HG02973 (cell line): ENCODE measurements around the gene IQCH.

ENCODE experiments used
- ATAC-seq: cut with Tn5 transposase; IDR thresholded peaks from one replicate; pipeline ENCODE4 v1.9.1; 2021; ENCODE audit warnings: moderate library complexity; ENCODE audit not compliant: unreplicated experiment

Gene IQCH

DNA sequence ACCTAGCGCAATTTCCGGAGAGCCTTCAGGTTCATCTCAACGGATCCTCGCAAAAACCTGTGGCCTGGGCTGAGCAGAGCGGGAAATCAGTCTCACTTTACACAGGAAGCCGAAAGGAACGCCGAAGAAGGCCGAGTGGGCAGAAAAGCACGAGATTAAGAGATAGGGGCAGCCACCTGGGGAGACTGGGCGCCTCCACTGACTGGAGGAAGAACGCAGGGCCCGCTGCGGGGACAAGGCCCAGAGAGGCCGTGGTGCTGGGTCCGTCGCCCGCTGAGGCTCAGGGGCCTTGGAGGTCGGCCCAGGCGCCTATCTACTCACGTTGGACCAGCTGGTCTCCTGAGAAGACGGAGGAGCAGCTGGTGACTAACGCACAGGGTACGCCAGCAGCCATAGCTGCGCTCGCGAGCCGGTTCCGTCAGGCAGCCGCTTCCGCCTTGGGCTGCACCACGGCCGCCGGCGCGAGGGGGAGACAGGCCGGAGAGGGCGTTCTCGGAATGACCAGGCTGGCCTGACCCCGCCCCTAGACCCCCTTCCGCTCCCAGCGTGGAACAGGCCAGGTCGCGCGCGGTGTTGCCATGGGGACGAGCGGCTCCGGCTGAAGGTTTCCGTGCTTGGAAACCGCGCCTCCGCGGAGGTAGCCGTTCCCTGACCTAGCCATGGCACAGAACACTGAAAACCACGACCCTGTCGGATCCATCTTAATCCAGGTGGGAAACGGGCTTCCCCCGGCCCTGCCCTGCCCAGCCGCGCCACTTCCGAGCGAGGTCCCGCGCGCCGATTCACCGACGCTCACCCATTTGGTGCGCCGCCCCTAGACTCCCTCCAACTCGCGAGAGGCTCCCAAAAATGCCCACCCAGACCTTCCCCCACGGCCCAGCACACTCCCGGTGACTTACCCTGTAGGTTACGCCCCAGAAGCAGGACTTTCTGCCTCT, at the start of gene IQCH, which contains the start of gene AAGAB:
TSS of gene IQCH (plus strand) at position 549 of the 938 bp plus-strand sequence. CDS start at position 660, 111 bp downstream.
TSS of gene AAGAB (minus strand) at position 424 of the 938 bp plus-strand sequence. CDS start at position 394, 30 bp downstream.
- ATAC-seq, result peak; percentile 92

DNA sequence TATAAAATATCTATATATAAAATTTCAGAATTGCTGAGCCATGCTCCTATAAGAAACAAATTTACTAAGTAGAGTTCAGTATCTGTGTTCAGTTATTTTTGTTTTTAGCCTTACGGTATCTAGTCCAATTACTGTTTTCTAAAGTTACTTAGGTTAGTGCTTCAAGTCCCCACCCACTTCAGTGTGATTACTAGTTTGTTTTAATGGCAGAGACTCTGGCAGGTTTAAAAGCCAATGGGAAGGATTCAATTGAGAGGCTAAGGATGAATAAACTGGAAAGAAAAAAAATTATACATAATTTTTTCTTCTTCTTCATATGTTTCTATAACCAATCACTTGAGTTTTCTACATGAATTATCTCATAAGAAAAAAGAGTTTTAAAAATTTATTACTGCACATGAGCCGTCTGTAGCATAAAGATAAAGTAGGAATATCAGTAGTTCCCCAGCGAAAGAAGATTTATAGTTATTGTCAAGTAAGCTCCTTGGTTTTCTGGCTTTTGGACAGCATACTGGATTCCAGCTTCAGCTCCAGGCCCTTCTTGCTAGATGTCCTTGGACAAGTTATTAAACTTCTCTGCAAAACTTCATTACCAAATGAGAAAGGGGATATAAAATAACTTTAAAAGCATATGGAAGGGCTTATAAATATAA, 46.9 kb upstream of the IQCH start:
- no peak for ATAC-seq

DNA sequence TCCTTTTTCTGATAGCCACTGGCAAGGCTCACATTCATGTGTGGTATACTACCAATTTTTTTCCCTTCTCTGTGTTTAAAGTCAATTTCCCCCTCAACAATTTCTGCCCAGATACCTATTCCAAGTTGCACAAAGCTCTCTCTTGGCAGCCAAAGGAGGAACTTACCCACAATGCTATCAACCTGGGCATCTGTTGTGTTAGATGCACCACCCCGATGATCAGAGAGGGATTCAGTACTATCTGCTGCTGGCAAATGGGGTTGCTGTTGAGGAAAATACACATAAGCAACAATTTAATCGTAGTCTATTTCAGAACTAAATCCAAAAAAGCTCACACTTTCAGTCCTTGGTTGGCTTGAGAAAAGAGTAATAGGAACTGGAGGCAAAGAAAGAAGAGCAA, 46.2 kb upstream of the IQCH start:
- ATAC-seq, result no peak

DNA sequence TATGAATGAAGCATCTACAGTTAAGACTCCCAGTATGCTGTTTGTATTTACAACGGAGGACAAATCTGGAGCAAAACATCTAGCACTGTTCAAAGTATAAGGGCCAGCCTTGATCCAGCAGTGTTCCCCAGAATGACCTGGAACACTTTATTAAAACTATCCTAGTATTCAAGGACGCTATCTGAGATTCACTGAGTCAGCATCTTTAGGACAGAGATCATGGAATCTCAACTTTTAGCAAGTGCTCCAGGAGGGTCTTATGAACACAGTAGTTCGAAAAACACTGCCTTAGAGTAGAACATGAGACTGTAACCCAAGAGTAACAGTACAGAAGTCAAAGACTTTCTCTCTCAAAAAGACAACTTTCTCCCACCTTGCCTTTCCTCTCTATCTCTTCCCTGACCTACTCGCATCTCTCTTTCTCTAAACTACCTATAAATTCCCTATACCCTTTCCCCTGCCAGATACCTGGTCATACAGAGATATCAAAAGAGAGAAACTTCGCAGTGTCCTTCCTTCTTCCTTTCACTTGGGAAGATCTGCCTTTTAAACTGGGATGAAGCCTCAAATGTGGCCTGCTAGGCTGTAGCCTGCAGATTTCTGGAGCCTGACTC, 43.9 kb upstream of the IQCH start:
- no peak for ATAC-seq

DNA sequence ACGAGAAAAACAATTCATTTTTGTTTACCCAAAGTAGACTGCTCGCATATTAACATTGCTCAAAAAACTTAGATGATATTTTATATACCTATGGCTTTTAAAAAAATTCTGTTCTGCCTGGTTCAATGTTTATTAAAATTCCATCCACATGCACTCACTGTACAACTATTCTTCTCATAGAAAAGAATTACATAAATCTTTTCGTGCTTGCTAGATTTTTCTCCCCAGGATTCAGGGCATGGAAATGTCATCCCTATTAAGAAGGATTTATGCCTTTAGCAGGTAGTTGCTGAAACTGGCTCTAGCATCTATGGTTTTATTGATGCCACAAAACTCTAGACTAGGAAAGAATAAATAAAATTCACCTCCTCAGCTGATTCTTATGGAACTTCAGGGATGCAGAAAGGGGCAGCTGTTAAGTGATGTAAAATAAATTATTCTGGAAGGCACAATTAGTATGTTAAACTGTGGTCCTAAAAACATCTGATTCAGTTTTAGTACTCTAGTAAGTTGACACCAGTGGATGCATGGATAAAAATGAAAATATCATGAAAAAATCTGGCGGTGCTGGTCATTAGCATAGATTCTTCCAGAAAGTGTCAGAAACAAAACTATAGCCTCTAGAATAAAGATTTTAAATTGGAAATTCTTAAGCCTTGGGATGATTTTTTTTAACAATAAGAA, 41.8 kb upstream of the IQCH start:
- no peak for ATAC-seq

GRCh38 chr15:67215102-67215501, 39.5 kb upstream of the IQCH start:
- no peak for ATAC-seq

DNA sequence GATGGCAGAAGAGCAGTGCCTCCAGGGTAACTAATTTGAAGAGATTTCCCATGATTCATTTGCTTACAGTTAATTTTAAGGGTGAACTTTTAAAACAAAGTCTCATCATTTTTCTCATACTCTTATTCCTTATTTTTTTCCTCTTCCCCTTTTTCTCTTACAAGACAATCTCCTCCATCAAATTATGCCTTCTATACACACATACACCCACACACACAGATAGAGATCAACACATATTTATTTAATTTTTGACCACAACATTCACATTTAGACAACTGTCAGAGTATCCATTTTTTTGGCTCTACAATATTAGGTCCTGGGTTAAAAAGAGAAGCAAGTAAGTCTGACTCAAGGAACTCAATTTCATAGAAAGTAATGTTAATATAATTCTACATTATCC, 37.7 kb upstream of the IQCH start:
- ATAC-seq, result no peak

DNA sequence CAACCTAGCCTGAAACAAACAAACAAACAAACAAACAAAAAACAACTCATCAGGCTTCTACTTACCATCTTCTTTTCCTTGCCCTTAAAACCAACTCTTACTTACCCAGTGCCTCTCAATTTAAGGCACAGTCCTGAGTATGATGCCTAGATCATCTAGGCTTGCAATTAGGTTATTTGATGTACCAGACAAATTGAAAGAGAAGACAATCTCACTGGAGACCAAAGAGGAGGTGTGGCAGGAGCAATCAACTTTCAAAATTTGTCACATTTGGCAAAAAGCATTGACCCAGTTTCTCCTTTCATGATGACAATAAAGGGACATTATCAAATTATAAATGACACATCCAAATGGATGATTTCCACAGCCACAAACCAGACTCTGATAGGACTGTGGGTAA, 36.2 kb upstream of the IQCH start:
- ATAC-seq, result no peak

GRCh38 chr15:67219288-67219687, 35.3 kb upstream of the IQCH start:
- no peak for ATAC-seq

DNA sequence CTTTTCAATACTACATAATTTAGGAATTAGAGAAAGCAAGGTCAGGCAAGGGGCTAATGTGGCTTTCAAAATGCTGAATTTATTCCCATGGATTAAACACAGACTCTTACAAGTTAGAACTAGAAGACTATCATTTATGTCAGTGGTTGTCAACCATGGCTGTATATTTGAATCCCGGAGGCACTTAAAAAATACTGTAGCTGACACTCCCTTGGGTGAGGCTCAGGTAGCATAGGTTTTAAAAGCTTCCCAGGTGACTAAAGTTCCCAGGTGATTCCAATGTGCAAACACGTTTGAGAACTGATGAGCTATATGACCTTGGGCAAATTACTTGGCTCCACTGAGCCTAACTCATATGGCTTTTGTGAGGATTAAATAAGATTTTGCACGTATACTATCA, 29.7 kb upstream of the IQCH start:
- no peak for ATAC-seq

DNA sequence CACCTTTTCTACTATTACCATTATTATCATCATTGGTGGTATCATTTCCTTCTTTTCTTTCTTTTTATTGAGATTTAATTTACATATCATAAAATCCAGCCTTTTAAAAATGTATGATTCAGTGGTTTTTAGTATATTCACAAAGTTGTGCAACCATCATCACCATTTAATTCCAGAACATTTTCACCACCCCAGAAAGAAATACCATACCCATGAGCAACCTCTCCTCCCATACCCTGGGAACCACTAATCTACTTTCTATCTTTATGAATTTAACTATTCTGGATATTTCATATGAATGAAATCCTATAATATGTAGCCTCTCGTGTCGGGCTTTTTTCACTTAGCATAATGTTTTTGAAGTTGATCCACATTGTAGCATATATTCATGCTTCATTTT, 29.2 kb upstream of the IQCH start:
- ATAC-seq, result no peak

DNA sequence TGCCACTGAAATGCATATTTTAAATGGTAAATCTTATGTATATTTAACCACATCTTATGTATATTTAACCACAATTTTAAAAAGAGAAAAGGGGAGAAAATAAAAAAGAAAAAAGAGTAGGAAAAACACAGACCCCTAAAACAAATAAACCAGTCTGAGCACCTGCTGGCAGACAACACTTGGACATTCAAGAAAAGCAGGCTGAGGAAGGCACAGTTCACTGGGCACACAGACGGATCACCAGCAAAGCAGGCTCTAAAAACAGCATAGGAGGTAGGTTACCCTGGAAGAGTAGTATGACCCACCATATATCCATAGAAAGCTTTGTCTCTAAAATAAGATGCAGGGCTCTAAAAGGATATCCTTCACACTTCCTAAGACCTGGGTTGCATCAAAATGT, 27.2 kb upstream of the IQCH start:
- no peak for ATAC-seq

DNA sequence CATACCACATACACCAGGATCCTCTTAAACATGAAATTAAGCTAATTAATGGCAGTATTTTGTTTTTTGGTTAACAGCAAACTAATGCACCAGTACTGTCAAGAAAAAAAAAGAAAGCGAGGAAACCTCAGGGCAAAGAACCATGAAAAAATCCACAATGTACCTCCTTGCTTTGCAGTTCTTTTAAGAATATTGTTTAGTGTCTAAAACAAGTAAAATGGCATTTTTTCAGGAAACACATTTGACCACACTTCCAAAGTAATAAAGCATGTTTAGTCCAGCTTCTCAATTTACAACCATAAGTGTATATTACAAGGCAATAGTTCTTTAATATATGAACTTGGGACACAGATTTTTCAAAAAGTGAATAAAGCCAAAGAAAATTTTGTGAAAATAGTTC, 26.7 kb upstream of the IQCH start:
- ATAC-seq, result no peak

- no peak for ATAC-seq
Measured at GRCh38 chr15:67228286-67228685, 26.3 kb upstream of the IQCH start.

DNA sequence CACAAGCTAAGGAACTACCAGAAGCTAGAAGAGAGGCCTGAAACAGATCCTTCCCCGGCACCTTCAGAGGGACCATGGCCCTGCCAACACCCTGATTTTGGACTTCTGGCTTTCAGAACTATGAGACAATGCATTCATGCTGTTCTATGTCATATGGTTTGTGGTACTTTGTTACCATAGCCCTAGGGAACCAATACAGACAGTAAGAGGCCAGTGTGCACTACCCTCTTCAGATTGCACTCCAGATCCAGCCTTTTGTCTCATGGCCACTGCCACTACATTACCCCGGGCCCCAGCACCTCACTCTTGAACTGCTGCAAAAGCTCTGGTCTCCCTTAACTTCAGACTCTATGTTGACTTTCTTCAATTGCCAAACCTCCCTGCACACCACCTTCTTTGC, 24.1 kb upstream of the IQCH start:
- no peak for ATAC-seq

DNA sequence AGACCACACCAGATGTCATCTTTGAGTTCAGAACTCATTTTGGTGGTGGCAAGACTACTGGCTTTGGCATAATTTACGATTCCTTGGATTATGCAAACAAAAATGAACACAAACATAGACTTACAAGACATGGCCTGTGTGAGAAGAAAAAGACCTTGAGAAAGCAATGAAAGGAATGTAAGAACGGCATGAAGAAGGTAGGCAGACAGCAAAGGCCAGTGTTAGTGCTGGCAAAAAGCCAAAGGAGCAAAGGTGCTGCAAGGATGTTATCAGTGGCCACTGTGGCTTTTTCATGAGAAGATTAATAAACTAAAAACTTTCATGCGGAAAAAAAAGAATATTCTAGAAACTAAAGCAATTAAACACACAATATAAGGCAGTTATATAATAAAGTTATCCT, 22.0 kb upstream of the IQCH start:
- no peak for ATAC-seq

DNA sequence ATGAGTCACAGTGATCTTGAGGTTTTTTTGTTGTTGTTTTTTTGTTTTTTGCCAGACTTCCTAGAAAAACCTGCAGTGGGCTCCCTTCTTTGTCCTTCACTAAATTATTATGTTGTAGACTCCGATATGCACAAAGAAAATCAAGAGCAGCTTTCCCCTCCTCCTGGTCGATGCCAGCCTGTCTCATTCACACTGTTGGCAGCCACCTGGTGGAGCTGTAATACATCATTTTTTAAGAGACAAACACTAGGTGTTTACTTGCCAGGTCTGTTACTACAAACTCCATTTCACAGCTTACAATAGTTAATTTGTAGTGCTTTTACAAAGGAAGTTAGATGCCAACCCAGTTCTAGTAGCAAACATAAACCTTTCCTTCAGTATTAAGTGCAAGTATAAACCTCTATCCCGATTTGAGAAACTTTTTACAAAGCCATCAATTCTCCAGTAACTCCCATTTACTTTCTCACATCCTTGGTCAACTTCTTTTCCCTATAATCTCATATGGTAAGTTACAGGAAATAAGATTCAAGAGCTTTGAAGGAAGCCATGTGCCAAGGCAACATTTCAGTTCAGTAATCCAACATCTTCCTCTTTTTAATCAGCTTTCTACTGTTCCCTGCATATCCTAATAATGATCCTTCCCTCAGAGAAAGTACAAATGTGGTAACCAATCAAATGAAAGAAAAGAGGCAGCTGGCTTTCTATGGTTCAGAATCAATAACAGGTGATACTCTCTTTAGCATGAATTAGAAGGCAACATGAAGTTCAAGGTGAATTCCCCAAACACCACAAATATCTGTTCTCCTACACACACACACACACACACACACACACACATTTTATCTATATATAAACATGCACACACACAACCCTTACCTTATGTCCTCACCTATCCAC, 14.1 kb upstream of the IQCH start:
- ATAC-seq, result no peak

- ATAC-seq, result peak; percentile 70
Measured at GRCh38 chr15:67241132-67241855, 13.3 kb upstream of the IQCH start.

DNA sequence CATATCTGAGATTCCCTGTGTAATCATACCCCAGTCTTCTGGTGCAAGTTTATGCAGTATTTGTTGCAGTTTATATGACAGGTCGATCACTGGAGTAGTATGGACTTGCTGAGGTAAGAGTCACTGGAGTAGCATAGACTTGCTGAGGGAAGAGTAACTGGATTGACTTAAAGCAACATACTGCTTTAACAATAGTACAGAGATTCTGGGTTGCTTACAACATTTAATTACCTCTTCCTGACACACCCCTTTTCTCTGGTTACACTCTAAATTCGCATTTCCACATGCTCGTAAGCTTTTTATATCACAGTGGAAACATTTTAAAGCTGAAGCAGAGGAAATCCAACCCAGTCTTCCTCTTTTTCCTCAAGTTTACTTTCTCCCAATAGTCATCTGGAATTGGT, 11.9 kb upstream of the IQCH start:
- no peak for ATAC-seq
